Kidney (tissue), 14 donors: ENCODE results near the gene IL4R. TPM values are rescaled to one million over a fixed set of nuclear protein-coding genes. Genes with fewer than 3 reads are reported as not detected.

ENCODE experiments used
- DNase-seq, 5 donors: peaks; one replicate each; pipeline ENCODE4 v3.0.0-alpha.2; 2013 to 2020
- FAIRE-seq: peaks from 2 replicates; lab custom pipeline; 2012; peaks lifted over from hg19 to GRCh38; lab: Jason Lieb, UNC
- H3K27ac ChIP-seq, 2 donors: one replicate each; pipeline ENCODE4 v1.7.0; 2013; ENCODE audit warnings: low read depth in 2 of 2, low read length in 2 of 2, inconsistent platforms in 1 of 2
- H3K27me3 ChIP-seq: one replicate; pipeline ENCODE4 v1.7.1; 2013; ENCODE audit warnings: low read length, inconsistent platforms; ENCODE audit not compliant: control insufficient read depth, insufficient read depth
- H3K36me3 ChIP-seq, 3 donors: one replicate each; pipeline versions ENCODE4 v1.7.0 to v1.7.1; 2013; ENCODE audit warnings: low read length in 3 of 3, control low read depth in 1 of 3, inconsistent platforms in 1 of 3; ENCODE audit not compliant: insufficient read depth in 3 of 3, control insufficient read depth in 2 of 3
- H3K4me1 ChIP-seq, 3 donors: one replicate each; pipeline versions ENCODE4 v1.7.0 to v1.7.1; 2013; ENCODE audit warnings: low read length in 3 of 3, inconsistent platforms in 1 of 3, low read depth in 1 of 3; ENCODE audit not compliant: control insufficient read depth in 2 of 3, insufficient read depth in 2 of 3
- H3K4me3 ChIP-seq, 3 donors: one replicate each; pipeline versions ENCODE4 v1.7.0 to v1.8.1; 2013; ENCODE audit warnings: low read length in 3 of 3, control low read depth in 1 of 3, inconsistent platforms in 1 of 3
- H3K9ac ChIP-seq, 3 donors: one replicate each; pipeline versions ENCODE4 v1.7.0 to v1.7.1; 2013; ENCODE audit warnings: low read length in 3 of 3, control low read depth in 1 of 3, inconsistent platforms in 1 of 3
- H3K9me3 ChIP-seq, 3 donors: one replicate each; pipeline versions ENCODE4 v1.7.0 to v1.7.1; 2013; ENCODE audit warnings: low read length in 3 of 3, control low read depth in 1 of 3, inconsistent platforms in 1 of 3; ENCODE audit not compliant: control insufficient read depth in 2 of 3, insufficient read depth in 1 of 3
- CTCF ChIP-seq: IDR thresholded peaks from 3 replicates; pipeline ENCODE4 v1.5.1; 2012; ENCODE audit warnings: mild to moderate bottlenecking, moderate library complexity, borderline replicate concordance; ENCODE audit not compliant: insufficient read depth; ENCODE audit errors: extremely low read depth
- intact Hi-C: fragments of 100-400 bp; cut with DNase I; formaldehyde crosslinking; loops from one replicate; pipeline ENCODE4 v1.11.1; 2022
- polyA plus RNA-seq: library from polyadenylated mRNA; stranded (reverse); fragments of 350-450 nt; fragmentation: Illumina TruSeq; extraction: RNeasy Lipid Tissue Mini Kit (QIAGEN cat#74804); gene quantifications from one replicate; pipeline ENCODE4 v1.2.3, GENCODE V29; 2014; ENCODE audit warnings: low read depth, low replicate concordance; ENCODE audit not compliant: insufficient read depth
- total RNA-seq: library from RNA; stranded (reverse); fragmentation: NEBNext Ultra II Directional; extraction: Animal tissue kit (Norgen Biotek cat#: 25700); gene quantifications from one replicate; pipeline ENCODE4 v1.2.1, GENCODE V29; 2021
- donor health status: control.
- donor health status: control.
- donor health status: control.
- donor health status: control.
- donor health status: control.
- donor health status: DM: yes; HTN: yes; CAD: no.
- donor health status: Normal renal cell carcinoma (clear cell type).

The IL4R gene
- total and polyA plus RNA-seq, 2 donors from 2014 or later, result 13.8 to 115 TPM

DNA sequence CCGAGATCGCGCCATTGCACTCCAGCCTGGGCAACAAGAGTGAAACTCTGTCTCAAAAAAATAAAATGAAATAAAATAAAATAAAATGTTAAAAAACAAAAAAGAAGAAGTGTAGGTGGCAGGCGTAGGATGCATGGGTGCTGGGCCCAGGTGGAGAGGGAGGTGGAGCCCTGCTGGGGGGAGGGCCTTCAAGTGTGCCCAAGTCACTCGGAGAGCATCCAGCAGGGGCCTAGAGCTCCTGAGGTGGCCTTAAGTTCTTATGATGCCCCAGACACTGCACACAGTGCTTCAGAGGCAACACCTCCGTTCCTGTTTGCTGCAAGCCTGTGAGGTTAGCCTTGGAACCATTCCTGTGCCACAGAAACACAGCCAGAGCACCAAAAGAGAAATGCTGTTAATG lies 23.2 kb downstream of the IL4R start:
- FAIRE-seq (no peak), DNase-seq (no peak)
- no peak overlapping the region for H3K27ac ChIP-seq
- H3K4me3 ChIP-seq, result no peak overlapping the region
- no peaks in the 10 kb centered on the region for H3K4me1 ChIP-seq
- intact Hi-C loops, result no loop called here
- no peaks in the 10 kb centered on the region for H3K27me3 ChIP-seq
- no peak for TF ChIP-seq CTCF
- H3K9ac ChIP-seq, result no peak overlapping the region
- no peaks in the 10 kb centered on the region for H3K9me3 ChIP-seq
- H3K36me3 ChIP-seq, result peaks cover 2 to 22% (median 11%) of the 10 kb centered on the region in 3 donors

GRCh38 chr16:27339180-27339579 lies 25.4 kb downstream of the IL4R start:
- peaks cover 2 to 15% (median 11%) of the 10 kb centered on the region in 3 donors for H3K36me3 ChIP-seq
- intact Hi-C loops, result no loop called here

DNA sequence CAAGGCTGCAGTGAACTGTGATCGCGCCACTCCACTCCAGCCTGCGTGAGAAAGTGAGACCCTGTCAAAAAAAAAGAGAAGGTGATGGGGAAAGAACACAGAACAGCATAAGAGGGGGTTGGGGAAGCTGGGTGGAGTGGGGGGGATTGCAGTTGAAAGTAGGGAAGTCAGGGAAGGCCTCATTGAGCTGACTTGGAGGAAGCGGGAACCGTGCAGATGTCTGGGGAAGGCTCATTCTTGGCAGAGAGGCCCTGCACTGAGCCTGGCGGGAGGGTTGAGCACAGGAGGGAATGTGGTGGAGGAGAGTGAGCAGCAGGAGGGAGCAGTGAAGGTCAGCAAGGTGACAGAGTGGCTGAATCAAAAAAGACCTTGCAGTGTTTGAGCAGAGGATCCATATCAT lies 26.9 kb downstream of the IL4R start:
- Histone ChIP-seq H3K9me3 (no peaks in the 10 kb centered on the region), H3K36me3 (peaks cover 2 to 12% (median 8%) of the 10 kb centered on the region in 3 donors), H3K4me3 (no peak overlapping the region), H3K27me3 (no peaks in the 10 kb centered on the region), H3K9ac (no peak overlapping the region), H3K4me1 (no peaks in the 10 kb centered on the region), H3K27ac (no peak overlapping the region)
- no peak for TF ChIP-seq CTCF
- intact Hi-C loops, result loop anchor here (10.0 kb wide), 1 partner anchor 106 kb away; no protein-coding TSS in a partner anchor
- DNase-seq (no peak), FAIRE-seq (no peak)

More at GRCh38 chr16:27339180-27339579, 25.4 kb downstream of the IL4R start:
- Histone ChIP-seq H3K9ac (no peak overlapping the region), H3K27ac (no peak overlapping the region), H3K4me3 (no peak overlapping the region), H3K4me1 (no peaks in the 10 kb centered on the region), H3K9me3 (no peaks in the 10 kb centered on the region), H3K27me3 (no peaks in the 10 kb centered on the region)
- DNase-seq (no peak), FAIRE-seq (no peak)
- TF ChIP-seq CTCF, result no peak

DNA sequence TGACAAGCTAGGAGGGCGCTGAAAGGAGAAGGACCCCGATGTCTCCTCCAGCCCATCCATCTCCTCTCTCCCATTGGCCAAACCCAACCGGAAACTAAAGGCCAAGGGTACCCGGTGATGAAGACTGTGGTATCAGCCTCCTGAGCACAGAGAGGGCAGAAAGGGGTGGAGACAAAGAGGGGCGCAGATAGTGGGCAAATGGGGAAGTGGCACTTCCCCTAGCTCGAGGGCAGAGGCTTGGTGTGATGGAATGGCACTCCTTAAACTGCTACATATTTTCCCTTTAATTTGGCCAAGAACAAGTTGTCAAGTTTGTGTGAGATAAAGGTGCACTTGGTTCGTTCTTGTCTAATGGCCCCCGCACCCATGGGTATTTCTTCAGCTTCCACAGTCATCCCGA lies 27.8 kb downstream of the IL4R start:
- intact Hi-C loops, result loop anchor here (10.0 kb wide), 1 partner anchor 107 kb away; no protein-coding TSS in a partner anchor
- no peak for FAIRE-seq
- peaks cover 2 to 12% (median 8%) of the 10 kb centered on the region in 3 donors for H3K36me3 ChIP-seq

More for the DNA sequence above, 27.8 kb downstream of the IL4R start:
- Histone ChIP-seq H3K9me3 (no peaks in the 10 kb centered on the region), H3K9ac (no peak overlapping the region), H3K4me1 (no peaks in the 10 kb centered on the region), H3K27ac (no peak overlapping the region), H3K4me3 (no peak overlapping the region), H3K27me3 (no peaks in the 10 kb centered on the region)
- DNase-seq, result no peak
- no peak for TF ChIP-seq CTCF
